Stimulated activated CD8-positive, alpha-beta memory T cell treated with anti-CD3 and anti-CD28 coated beads, Interleukin-4, amount 100 ng/mL, for 1 hour (primary cell): ENCODE measurements around the gene HDX.
"Not testable (repeated sequence)": the region's sequence is repeated elsewhere in the genome, so short reads cannot be mapped to it uniquely, and the experiment has no call there.

Experiments used
- DNase-seq, 2 donors: peaks; one replicate each; pipeline ENCODE4 v3.0.0-alpha.2; 2020; ENCODE audit warnings: low read depth in 2 of 2, low spot score in 1 of 2

The HDX gene

GRCh38 chrX:84501798-84502628, at the start of gene HDX:
Gene HDX (minus strand): TSS chrX:84502453. CDS start chrX:84475397, 27,056 bp downstream.
- DNase-seq = peak in 1 of 2 donors; percentile 21

- not testable (repeated sequence) for DNase-seq
Observed at GRCh38 chrX:84541315-84541714, 39.1 kb upstream of the HDX start.

DNA sequence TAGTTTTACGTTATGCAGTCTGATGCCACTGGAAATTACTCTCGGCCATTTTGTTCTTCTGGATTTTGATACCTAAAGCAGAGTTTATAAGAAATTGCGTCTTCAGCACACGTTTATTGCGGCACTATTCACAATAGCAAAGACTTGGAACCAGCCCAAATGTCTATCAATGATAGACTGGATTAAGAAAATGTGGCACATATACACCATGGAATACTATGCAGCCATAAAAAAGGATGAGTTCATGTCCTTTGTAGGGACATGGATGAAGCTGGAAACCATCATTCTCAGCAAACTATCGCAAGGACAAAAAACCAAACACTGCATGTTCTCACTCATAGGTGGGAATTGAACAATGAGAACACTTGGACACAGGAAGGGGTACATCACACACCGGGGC, 35.4 kb upstream of the HDX start:
- DNase-seq = not testable (repeated sequence)

- DNase-seq = no peak
Observed at GRCh38 chrX:84488426-84488825, 13.8 kb downstream of the HDX start.

GRCh38 chrX:84487365-84488353, 14.6 kb downstream of the HDX start:
- DNase-seq = no peak

DNA sequence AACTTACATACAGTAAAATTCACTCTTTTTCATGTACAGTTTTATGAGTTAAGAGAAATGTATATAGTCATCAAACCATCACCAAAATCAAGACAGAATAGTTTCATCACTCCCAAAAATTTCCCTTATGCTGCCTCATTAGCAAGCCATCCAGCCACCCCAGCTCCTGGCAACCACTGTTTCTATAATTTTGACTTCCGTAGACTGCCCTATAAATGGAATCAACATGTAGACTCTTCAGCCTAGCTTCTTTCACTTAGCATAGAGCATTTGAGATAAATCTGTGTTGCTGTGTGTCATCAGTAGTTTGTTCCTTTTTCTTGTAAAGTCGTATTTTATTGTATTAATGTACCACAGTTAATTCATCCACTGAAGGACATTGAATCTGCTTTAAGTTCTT, 23.2 kb downstream of the HDX start:
- DNase-seq = no peak

DNA sequence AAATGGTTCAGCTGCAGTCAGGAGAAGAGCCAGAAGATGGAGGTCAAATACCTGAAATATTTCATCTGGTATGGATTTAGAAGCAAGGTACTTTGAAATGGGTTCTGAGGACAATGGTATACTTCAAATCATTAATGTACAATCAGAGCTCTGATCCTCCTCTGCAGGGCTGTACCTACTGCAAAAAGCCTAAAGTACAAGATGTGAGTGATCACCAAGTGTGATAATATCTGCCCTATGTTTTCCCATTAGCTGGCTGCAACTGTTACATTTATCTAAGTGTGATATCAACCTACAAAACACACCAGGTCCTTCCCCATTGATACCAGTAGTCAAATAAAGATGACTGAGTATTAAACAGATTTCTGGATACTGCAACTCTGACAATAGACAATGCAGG, 25.1 kb downstream of the HDX start:
- no peak for DNase-seq

- no peak for DNase-seq
Observed at GRCh38 chrX:84475596-84475995, 26.7 kb downstream of the HDX start.

- DNase-seq = no peak
Observed at GRCh38 chrX:84475101-84475500, 27.2 kb downstream of the HDX start.

- DNase-seq = no peak
Observed at GRCh38 chrX:84469226-84469625, 33.0 kb downstream of the HDX start.

GRCh38 chrX:84467898-84468297, 34.4 kb downstream of the HDX start:
- DNase-seq = no peak

DNA sequence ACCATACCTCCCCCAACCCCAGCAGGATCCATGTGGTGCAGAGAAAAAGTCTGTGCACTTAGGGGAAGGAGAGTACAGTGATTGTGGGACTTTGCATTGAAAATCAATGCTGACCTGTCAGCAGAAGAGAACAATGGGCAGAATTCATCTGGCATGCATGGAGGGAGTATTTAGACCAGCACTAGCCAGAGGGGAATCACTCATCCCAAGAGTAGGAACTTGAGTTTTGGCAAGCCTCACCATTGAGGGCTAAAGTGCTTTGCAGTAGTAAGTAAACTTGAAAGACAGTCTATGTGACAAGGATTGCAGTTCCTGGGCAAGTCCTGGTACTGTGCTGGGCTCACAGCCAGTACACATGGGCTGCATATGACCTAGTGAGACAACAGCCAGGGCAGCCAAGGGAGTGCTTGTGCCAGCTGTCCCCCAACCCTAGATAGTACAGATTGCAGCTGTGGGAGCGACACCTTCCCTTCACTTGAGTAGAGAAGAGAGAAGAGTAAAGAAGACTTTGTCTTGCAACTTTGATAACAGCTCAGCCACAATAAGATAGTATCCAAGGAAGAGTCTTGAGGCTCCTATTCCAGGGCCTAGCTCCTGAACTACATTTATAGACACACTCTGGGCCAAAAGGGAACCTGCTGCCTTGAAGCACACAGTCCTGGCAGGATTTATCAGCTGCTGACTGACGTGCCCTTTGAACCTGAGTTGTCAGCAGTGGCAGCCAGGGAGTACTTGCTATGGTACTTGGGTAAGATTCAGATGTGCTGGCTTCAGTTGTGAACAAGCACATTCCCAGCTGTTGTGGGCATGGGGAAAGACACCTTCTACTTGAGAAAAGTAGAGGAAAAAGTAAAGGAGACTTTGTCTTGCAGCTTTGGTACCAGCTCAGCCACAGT, 48.7 kb downstream of the HDX start:
- no peak for DNase-seq

DNA sequence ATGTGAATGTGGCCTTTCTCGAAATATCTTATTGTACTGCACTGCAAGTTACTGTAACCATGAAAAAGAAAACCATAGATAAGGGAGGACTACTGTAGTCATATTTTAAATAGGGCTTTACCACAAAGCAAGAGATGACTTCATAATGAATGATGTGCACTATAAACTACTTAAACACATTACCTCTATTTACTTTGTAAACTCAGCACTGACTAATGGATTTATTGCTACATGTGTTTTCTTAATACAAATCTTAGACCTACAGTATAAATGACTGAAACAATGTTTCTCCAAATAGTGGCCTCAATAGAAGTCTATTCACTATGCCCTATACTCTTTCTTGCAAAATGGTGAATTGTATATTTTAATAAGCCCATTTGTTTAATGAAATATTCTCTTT, 61.1 kb downstream of the HDX start:
- DNase-seq = no peak

- DNase-seq = no peak
Observed at GRCh38 chrX:84415140-84415539, 87.1 kb downstream of the HDX start.

DNA sequence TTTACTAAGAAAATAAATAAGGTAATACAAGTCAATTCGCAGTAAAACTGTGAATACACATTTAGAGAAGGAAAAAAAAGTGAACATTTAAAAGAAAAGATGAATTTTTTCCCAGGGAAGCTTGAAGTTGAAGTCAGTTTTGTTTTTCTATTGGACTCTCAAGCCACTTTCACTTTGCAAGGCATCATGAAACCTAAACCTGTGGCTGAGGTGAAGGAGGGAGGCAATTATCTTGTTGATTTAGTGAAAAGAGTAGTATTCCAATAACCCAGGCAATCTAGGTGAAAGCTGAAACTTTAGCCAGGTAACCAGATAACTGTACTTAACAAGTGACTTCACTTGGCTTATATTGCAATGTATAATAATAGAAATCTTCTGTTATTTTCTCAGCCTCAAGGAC, 138.6 kb downstream of the HDX start:
- DNase-seq = no peak

GRCh38 chrX:84363051-84363450, 139.2 kb downstream of the HDX start:
- DNase-seq = no peak

- no peak for DNase-seq
Observed at GRCh38 chrX:84362184-84362838, 139.9 kb downstream of the HDX start.

DNA sequence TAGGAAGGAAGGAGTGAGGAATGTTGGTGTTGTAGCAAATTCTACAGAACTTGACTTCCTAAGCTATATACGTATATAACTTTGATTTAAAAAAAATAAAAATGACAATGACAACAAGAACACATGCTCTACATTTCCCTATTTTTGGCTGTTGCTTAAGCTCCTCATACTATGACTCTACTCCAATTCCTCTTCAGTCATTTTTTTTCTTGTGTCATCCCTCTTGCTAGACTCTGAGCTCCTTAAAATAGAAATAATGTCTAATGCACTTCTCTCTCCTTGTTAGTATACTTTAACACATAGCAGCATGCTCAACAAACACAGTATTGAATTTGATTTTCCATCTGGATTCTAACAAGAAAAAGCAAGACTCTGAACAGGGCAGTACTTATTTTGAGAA, 144.0 kb downstream of the HDX start:
- no peak for DNase-seq

DNA sequence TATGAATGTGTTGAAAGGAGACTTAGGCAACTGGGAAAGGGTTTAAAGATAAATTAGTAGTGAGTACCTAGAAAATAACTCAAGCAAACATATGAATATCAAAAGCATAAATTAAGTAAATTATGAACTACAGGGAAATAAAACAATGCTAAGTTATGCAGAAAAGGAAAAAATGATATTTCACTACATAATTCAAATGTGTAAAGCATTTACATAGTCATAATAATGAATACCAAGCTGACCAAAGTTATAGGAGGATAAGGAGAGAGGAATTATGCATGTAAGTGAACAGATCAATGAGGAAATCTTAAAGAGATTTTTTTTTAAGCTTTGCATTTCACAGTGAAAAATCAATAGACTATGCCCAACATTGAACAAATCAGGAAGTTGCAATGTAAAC, 145.0 kb downstream of the HDX start:
- no peak for DNase-seq

DNA sequence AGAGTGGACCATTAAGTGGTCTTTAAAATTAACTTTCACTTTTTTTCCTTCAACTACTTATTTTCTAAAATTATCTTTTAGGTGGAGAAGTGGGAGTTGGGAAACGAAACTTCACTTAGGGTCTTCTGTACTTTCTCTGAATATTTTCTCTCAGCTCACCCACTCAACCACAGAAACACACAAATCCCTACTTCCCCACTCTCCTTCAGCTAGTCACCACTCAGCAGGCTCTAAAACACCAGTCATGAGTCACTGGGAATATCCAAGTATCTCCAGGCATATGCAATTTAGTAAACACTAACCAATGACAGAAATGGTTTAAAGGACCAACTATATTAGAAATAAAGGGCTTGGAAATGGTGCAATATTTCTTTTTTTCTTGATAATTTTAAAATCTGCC, 161.3 kb downstream of the HDX start:
- DNase-seq = no peak
